Prostate gland (tissue), 2 donors: ENCODE results near the gene CCR6.

Experiments
- CTCF ChIP-seq, 4 experiments: fragments of 200-600 bp in 2 of 4; fragments of 450-650 bp in 2 of 4; sonication (generic) in 2 of 4; IDR thresholded peaks; 1 replicate in 3 of 4; 2 replicates in 1 of 4; pipeline ENCODE4 v1.5.1; 2016 to 2019; ENCODE audit warnings: antibody characterized with exemption in 4 of 4, mild to moderate bottlenecking in 2 of 4, moderate library complexity in 2 of 4
- POLR2A ChIP-seq: fragments of 450-650 bp; IDR thresholded peaks from one replicate; pipeline ENCODE4 v1.6.1; 2016; ENCODE audit warnings: antibody characterized with exemption, mild to moderate bottlenecking

- no peak for TF ChIP-seq CTCF (IDR thresholded peaks at IDR 0.05)
- no peak for TF ChIP-seq POLR2A
Observed at GRCh38 chr6:167105060-167105459, 17.8 kb upstream of the CCR6 start.
